SK-MEL-5 (cell line): ENCODE data around the gene GSTP1. TPM values are rescaled to one million over a fixed set of nuclear protein-coding genes. Genes with fewer than 3 reads are reported as not detected.
"Not testable (repeated sequence)": the region's sequence is repeated elsewhere in the genome, so short reads cannot be mapped to it uniquely, and the experiment has no call there.

ENCODE experiments used
- DNase-seq: peaks from one replicate; pipeline ENCODE4 v3.0.0-alpha.2; 2016; ENCODE audit warnings: low read depth, low spot score
- in situ Hi-C: cut with HindIII; loops from 2 replicates; pipeline ENCODE4 v1.10.0; 2016; ENCODE audit warnings: low sequenced_read_pairs, high pct_unique_total_duplicates, low pct_unique_long_range_greater_than_20kb
- total RNA-seq: library from RNA; depleted of rRNA; stranded (reverse); fragments of >200 nt; shearing (Covaris generic); gene quantifications from 2 replicates; pipeline ENCODE4 v1.2.3, GENCODE V29; 2014

Gene GSTP1
- total RNA-seq, 1 experiment from 2014 or later: 722 TPM

DNA sequence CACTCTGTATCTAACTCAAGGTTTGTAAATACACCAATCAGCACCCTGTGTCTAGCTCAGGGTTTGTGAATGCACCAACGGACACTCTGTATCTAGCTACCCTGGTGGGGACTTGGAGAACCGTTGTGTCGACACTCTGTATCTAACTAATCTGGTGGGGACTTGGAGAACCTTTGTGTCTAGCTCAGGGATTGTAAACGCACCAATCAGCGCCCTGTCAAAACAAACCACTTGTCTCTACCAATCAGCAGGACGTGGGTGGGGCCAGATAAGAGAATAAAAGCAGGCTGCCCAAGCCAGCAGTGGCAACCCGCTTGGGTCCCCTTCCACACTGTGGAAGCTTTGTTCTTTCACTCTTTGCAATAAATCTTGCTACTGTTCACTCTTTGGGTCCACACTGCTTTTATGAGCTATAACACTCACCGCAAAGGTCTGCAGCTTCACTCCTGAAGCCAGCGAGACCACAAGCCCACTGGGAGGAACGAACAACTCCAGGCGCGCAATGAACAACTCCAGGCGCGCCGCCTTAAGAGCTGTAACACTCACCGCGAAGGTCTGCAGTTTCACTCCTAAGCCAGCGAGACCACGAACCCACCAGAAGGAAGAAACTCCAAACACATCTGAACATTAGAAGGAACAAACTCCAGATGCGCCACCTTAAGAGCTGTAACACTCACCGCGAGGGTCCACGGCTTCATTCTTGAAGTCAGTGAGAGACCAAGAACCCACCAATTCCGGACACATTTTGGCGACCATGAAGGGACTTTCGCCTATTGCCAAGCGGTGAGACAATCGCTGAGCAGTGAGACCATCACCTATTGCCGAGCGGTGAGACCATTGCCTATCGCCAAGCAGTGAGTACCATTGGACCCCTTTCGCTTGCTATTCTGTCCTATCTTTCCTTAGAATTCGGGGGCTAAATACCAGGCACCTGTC lies 36.3 kb downstream of the GSTP1 start:
- in situ Hi-C loops: not testable (repeated sequence)

GRCh38 chr11:67620621-67621020 lies 37.0 kb downstream of the GSTP1 start:
- in situ Hi-C loops, DNase-seq: not testable (repeated sequence)

More for the DNA sequence above, 36.3 kb downstream of the GSTP1 start:
- not testable (repeated sequence) for DNase-seq

- in situ Hi-C loops: not testable (repeated sequence)
Measured at GRCh38 chr11:67621928-67622327, 38.3 kb downstream of the GSTP1 start.

DNA sequence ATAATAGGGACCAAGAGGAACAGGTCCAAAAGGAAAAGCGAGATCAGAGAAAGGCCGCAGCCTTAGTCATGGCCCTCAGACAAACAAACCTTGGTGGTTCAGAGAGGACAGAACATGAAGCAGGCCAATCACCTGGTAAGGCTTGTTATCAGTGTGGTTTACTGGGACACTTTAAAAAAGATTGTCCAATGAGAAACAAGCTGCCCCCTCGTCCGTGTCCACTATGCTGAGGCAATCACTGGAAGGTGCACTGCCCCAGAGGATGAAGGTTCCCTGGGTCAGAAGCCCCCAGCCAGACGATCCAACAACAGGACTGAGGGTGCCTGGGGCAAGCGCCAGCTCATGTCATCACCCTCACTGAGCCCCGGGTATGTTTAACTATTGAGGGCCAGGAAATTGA lies 39.3 kb downstream of the GSTP1 start:
- DNase-seq, in situ Hi-C loops: not testable (repeated sequence)

More at GRCh38 chr11:67621928-67622327, 38.3 kb downstream of the GSTP1 start:
- not testable (repeated sequence) for DNase-seq

- DNase-seq, in situ Hi-C loops: not testable (repeated sequence)
Measured at GRCh38 chr11:67623795-67624194, 40.2 kb downstream of the GSTP1 start.

- DNase-seq, in situ Hi-C loops: not testable (repeated sequence)
Measured at GRCh38 chr11:67626131-67626833, 42.7 kb downstream of the GSTP1 start.

DNA sequence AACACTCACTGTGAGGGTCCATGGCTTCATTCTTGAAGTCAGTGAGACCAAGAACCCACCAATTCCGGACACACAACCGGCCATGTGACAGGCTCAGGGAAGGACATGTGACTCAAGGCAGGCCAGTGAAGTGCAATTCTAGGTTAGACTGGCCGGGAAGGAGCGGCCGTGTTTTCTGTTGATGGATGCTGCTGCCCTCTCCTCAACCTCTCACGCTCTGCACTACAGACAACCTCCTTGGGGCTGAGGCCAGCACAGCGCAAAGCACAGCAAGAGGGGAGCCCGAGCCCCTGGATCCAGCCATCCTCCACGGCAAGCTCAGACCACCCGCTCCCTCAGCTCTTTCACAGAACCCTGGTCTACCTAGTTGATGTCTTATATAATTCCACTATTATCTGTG lies 43.4 kb downstream of the GSTP1 start:
- in situ Hi-C loops: no loop called here
- no peak for DNase-seq

DNA sequence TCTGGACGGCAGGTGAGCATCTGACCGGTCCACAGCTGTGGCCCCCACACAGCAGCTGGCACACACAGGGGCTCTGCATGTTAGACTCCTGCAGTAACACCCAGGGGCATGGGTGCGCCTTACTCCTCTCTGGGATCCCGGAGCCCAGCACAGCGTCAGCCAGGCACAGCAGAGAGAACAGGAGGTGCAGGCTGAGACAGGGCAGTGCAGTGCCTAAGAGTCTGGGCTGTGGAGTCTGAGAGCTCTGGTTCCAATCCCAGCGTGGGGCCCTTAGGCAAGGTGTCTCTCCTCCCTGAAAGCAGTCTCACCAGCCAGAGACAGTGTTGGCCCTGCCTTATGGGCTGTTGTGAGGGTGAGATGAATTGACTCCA lies 43.8 kb downstream of the GSTP1 start:
- no peak for DNase-seq
- in situ Hi-C loops: no loop called here

- no peak for DNase-seq
- in situ Hi-C loops: no loop called here
Measured at GRCh38 chr11:67627812-67628624, 44.4 kb downstream of the GSTP1 start.

DNA sequence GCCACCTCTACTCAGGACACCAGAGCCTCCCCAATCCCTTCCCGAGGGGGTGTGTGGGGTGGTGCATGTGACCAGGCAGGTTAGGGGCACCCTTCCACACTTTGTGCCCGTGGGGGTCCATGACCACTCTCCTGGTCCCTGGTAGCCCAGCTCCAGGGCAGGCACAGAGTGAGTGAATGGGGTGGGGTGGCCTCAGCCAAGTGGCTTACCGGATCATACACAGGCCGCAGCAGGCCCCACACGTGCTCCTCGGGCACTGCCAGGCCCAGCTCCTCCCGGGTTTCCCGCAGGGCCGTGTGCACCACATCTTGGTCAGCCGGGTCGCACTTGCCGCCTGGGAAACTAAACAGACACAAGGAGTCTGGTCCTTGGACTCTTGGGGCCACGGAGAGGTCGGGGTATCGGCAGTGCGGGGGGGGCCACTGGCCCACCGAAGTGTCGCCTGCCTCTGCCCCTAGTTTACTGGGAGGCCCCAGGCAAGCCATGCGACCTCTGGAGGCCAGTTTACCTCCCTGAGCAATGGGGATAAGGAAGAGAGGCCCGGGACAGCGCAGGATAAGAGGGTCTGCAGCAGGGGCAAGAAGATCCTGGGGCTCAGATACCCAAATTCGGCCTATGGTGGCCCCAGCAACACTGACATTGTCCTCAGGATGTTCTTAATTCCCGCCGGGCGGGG lies 45.2 kb downstream of the GSTP1 start:
- DNase-seq: no peak
- in situ Hi-C loops: no loop called here

GRCh38 chr11:67629386-67630227 lies 46.0 kb downstream of the GSTP1 start, which contains the start of gene NUDT8:
Gene NUDT8 (minus strand): TSS chr11:67629937. CDS start chr11:67629911, 26 bp downstream.
- in situ Hi-C loops: no loop called here
- peak; percentile 67 for DNase-seq

- peak; percentile 94 for DNase-seq
- in situ Hi-C loops: no loop called here
Measured at GRCh38 chr11:67630228-67630942, 46.8 kb downstream of the GSTP1 start.

GRCh38 chr11:67630943-67631331 lies 47.3 kb downstream of the GSTP1 start:
- in situ Hi-C loops: no loop called here
- no peak for DNase-seq

DNA sequence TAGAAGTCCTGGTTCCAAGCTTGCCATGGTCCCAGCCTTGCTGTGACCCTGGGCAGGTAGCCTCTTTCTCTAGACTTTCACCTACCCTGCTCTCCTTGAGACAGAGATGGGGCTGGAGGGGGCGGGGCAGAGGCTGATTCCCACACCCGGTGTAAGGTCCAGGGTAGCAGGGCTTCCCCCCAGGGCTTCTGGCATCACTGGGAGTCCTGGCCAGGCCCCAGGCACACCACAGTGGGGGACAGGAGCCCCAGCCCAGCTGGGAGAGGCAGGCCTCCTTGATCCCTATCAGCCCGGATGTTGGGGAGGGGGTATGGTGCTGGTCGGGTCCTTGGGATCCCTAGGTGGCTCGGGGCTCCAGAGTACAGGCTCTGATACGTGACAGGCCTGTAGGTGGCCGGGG lies 47.8 kb downstream of the GSTP1 start:
- DNase-seq: no peak
- in situ Hi-C loops: no loop called here

DNA sequence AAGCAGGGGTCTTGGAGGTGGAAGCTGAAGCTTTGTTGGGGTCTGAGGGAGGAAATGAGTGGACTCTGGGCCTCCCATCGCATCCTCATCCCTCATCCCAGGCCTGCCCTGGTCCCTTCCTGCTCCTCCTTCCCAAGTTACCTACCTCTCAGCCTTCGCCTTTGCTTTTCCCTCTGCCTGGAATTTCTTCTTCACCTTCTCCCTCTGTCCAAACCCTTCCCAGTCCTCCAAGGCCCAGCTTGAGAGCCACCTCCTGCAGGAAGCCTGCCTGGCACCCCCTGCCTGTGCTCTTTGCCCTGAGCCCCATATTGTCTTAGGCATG lies 48.2 kb downstream of the GSTP1 start:
- DNase-seq: no peak
- in situ Hi-C loops: no loop called here
